D341Med (cell line): Measurements from ENCODE around the gene SMAD1.
A peak's percentile ranks its signal among the peaks of the same experiment; 100 is the strongest.
"Not testable (repeated sequence)": the region's sequence is repeated elsewhere in the genome, so short reads cannot be mapped to it uniquely, and the experiment has no call there.

Experiments used
- DNase-seq: peaks from one replicate; pipeline ENCODE4 v3.0.0; 2012; ENCODE audit warnings: low spot score

SMAD1 gene

GRCh38 chr4:145528601-145529000 lies 46.9 kb downstream of the SMAD1 start:
- DNase-seq, result no peak

GRCh38 chr4:145530189-145530588 lies 48.5 kb downstream of the SMAD1 start:
- DNase-seq, result no peak

GRCh38 chr4:145530662-145531061 lies 49.0 kb downstream of the SMAD1 start:
- DNase-seq, result no peak

GRCh38 chr4:145531223-145531622 lies 49.6 kb downstream of the SMAD1 start:
- DNase-seq, result no peak

- no peak for DNase-seq
Observed at GRCh38 chr4:145531859-145532258, 50.2 kb downstream of the SMAD1 start.

GRCh38 chr4:145533001-145533400 lies 51.3 kb downstream of the SMAD1 start:
- DNase-seq, result no peak

GRCh38 chr4:145533415-145533814 lies 51.8 kb downstream of the SMAD1 start:
- not testable (repeated sequence) for DNase-seq

GRCh38 chr4:145533961-145534360 lies 52.3 kb downstream of the SMAD1 start:
- DNase-seq, result no peak

- no peak for DNase-seq
Observed at GRCh38 chr4:145535202-145535601, 53.5 kb downstream of the SMAD1 start.

- DNase-seq, result no peak
Observed at GRCh38 chr4:145536044-145536443, 54.4 kb downstream of the SMAD1 start.

- no peak for DNase-seq
Observed at GRCh38 chr4:145538596-145538995, 56.9 kb downstream of the SMAD1 start.

- DNase-seq, result no peak
Observed at GRCh38 chr4:145539671-145540070, 58.0 kb downstream of the SMAD1 start.

- no peak for DNase-seq
Observed at GRCh38 chr4:145540235-145540634, 58.6 kb downstream of the SMAD1 start.

- DNase-seq, result no peak
Observed at GRCh38 chr4:145541346-145541745, 59.7 kb downstream of the SMAD1 start.

GRCh38 chr4:145545031-145545430 lies 63.4 kb downstream of the SMAD1 start:
- DNase-seq, result no peak

- no peak for DNase-seq
Observed at GRCh38 chr4:145545538-145546174, 64.0 kb downstream of the SMAD1 start.

- DNase-seq, result no peak
Observed at GRCh38 chr4:145546175-145546915, 64.7 kb downstream of the SMAD1 start.

GRCh38 chr4:145551660-145552059 lies 70.0 kb downstream of the SMAD1 start:
- DNase-seq, result no peak

- no peak for DNase-seq
Observed at GRCh38 chr4:145552181-145552822, 70.6 kb downstream of the SMAD1 start.

GRCh38 chr4:145553375-145553774 lies 71.7 kb downstream of the SMAD1 start:
- DNase-seq, result no peak

- DNase-seq, result no peak
Observed at GRCh38 chr4:145554691-145555090, 73.0 kb downstream of the SMAD1 start.

- peak; percentile 81 for DNase-seq
Observed at GRCh38 chr4:145557720-145558119, 76.1 kb downstream of the SMAD1 start.

- no peak for DNase-seq
Observed at GRCh38 chr4:145563293-145563985, 81.8 kb downstream of the SMAD1 start.
